HCT116 (cell line): ENCODE results near the gene GPR84. TPM values are rescaled to one million over a fixed set of nuclear protein-coding genes. Genes with fewer than 3 reads are reported as not detected.

Source experiments
- ATAC-seq: fragments of 200-7000 bp; cut with Tn5 transposase; 2 replicates; pipeline ENCODE4 v1.9.1; 2020; ENCODE audit warnings: mild to moderate bottlenecking, moderate library complexity
- BruUV-seq: library from RNA; stranded (reverse); fragments of 400-500 nt; replicated peaks from 2 replicates; lab custom pipeline; 2021; lab: Mats Ljungman, UMichigan
- CTCF ChIA-PET: fragments of 300-600 bp; sonication (Branson Sonifier 250); formaldehyde crosslinking; loops from one replicate; lab custom pipeline; 2021; ENCODE audit warnings: antibody characterized with exemption; lab: Charles Lee
- POLR2A ChIA-PET: fragments of 300-600, 350-600 bp; sonication (Branson Sonifier 250); formaldehyde crosslinking; loops from one replicate; lab custom pipeline; 2021; ENCODE audit warnings: antibody characterized with exemption; lab: Charles Lee
- RAD21 ChIA-PET, 2 experiments: fragments of 300-600 bp; sonication (Branson Sonifier 250); formaldehyde crosslinking; loops; one replicate each; lab custom pipeline; 2023; ENCODE audit warnings: low total read pairs in 2 of 2; ENCODE audit not compliant: uncharacterized antibody in 2 of 2, unreplicated experiment in 2 of 2, low non-redundant PET in 1 of 2; lab: Charles Lee
- DNase-seq: peaks from one replicate; pipeline ENCODE4 v3.0.0-alpha.2; 2010; ENCODE audit warnings: low read depth, low spot score
- H2AFZ ChIP-seq: fragments of 200-600 bp; shearing (Covaris generic), sonication (generic); 2 replicates; pipeline ENCODE4 v1.6.1; 2017; ENCODE audit warnings: low read depth, mixed run types, mixed read lengths, antibody characterized with exemption, low read length; ENCODE audit not compliant: poor library complexity, severe bottlenecking
- H3K27ac ChIP-seq: 2 replicates; pipeline ENCODE4 v1.5.1; 2012; ENCODE audit warnings: low read depth, low read length
- H3K27me3 ChIP-seq: fragments of 200-600 bp; sonication (generic); 2 replicates; pipeline ENCODE4 v1.6.1; 2016; ENCODE audit warnings: mixed run types, low read length, mixed read lengths; ENCODE audit not compliant: insufficient read depth
- H3K36me3 ChIP-seq, 2 experiments: fragments of 200-500 bp in 1 of 2; fragments of 200-600 bp in 1 of 2; sonication (Bioruptor generic) in 1 of 2; sonication (generic) in 1 of 2; 2 replicates each; pipeline versions ENCODE4 v1.5.1 to v1.6.1; 2014 to 2016; ENCODE audit warnings: low read length in 2 of 2, inconsistent platforms in 1 of 2, mixed read lengths in 1 of 2, mixed run types in 1 of 2; ENCODE audit not compliant: insufficient read depth in 2 of 2, control insufficient read depth in 1 of 2
- H3K4me1 ChIP-seq, 2 experiments: fragments of 200-600 bp in 1 of 2; sonication (generic) in 1 of 2; 2 replicates each; pipeline versions ENCODE4 v1.5.1 to v1.6.1; 2012 to 2017; ENCODE audit warnings: low read length in 2 of 2, inconsistent platforms in 1 of 2, mild to moderate bottlenecking in 1 of 2, mixed read lengths in 1 of 2, mixed run types in 1 of 2, moderate library complexity in 1 of 2; ENCODE audit not compliant: insufficient read depth in 2 of 2, control insufficient read depth in 1 of 2
- H3K4me2 ChIP-seq: fragments of 200-600 bp; sonication (generic); 2 replicates; pipeline ENCODE4 v1.6.1; 2017; ENCODE audit warnings: mixed run types, low read length, mixed read lengths
- H3K4me3 ChIP-seq, 2 experiments: fragments of 200-600 bp in 1 of 2; sonication (generic) in 1 of 2; replicated peaks in 1 of 2; 2 replicates each; pipeline ENCODE4 v1.5.1; 2011 to 2016; ENCODE audit warnings: low read length in 2 of 2, control low read depth in 1 of 2, low read depth in 1 of 2, mild to moderate bottlenecking in 1 of 2, mixed read lengths in 1 of 2, mixed run types in 1 of 2
- H3K79me2 ChIP-seq: fragments of 200-600 bp; sonication (generic); 2 replicates; pipeline ENCODE4 v1.6.1; 2017; ENCODE audit warnings: mild to moderate bottlenecking, mixed run types, low read length, moderate library complexity, mixed read lengths; ENCODE audit not compliant: insufficient read depth
- H3K9ac ChIP-seq: fragments of 200-600 bp; sonication (generic); 2 replicates; pipeline ENCODE4 v1.6.1; 2016; ENCODE audit warnings: low read length, mixed read lengths
- H3K9me2 ChIP-seq: fragments of 200-600 bp; sonication (generic), shearing (Covaris generic); 2 replicates; pipeline ENCODE4 v1.6.1; 2017; ENCODE audit warnings: mixed run types, mild to moderate bottlenecking, moderate library complexity; ENCODE audit not compliant: insufficient read depth
- H3K9me3 ChIP-seq, 2 experiments: fragments of 200-500 bp in 1 of 2; fragments of 200-600 bp in 1 of 2; sonication (Bioruptor generic) in 1 of 2; sonication (generic) in 1 of 2; 2 replicates each; pipeline ENCODE4 v1.6.1; 2014 to 2017; ENCODE audit warnings: low read length in 2 of 2, mixed read lengths in 2 of 2, inconsistent platforms in 1 of 2, low read depth in 1 of 2, mild to moderate bottlenecking in 1 of 2, mixed run types in 1 of 2, moderate library complexity in 1 of 2; ENCODE audit not compliant: control insufficient read depth in 1 of 2, insufficient read depth in 1 of 2
- H4K20me1 ChIP-seq: fragments of 200-600 bp; sonication (generic), shearing (Covaris generic); 2 replicates; pipeline ENCODE4 v1.6.1; 2017; ENCODE audit warnings: mixed run types, mild to moderate bottlenecking, moderate library complexity; ENCODE audit not compliant: insufficient read depth
- JUND ChIP-seq: IDR thresholded peaks from 2 replicates; pipeline ENCODE4 v1.6.1; 2012
- POLR2A ChIP-seq: IDR thresholded peaks from 2 replicates; pipeline ENCODE4 v1.7.0; 2011; ENCODE audit warnings: borderline replicate concordance; ENCODE audit not compliant: insufficient read depth, insufficient read length; ENCODE audit errors: extremely low read depth
- YY1 ChIP-seq: IDR thresholded peaks from 2 replicates; pipeline ENCODE4 v1.6.1; 2011; ENCODE audit warnings: low read length, low read depth, moderate library complexity, mild to moderate bottlenecking; ENCODE audit not compliant: insufficient replicate concordance; ENCODE audit errors: extremely low read depth
- intact Hi-C: fragments of 100-400 bp; cut with micrococcal nuclease; formaldehyde crosslinking; loops from 2 replicates; pipeline ENCODE4 v1.10.0; 2022
- total RNA-seq: library from RNA; stranded (reverse); gene quantifications from one replicate; pipeline ENCODE4 v1.2.1, GENCODE V29; 2021; ENCODE audit not compliant: unreplicated experiment
- TF ChIP-seq, protein P1 (sequence below): IDR thresholded peaks from 2 replicates; pipeline ENCODE4 v1.6.1; 2012; ENCODE audit warnings: low read depth
- TF ChIP-seq, protein P2 (sequence below): IDR thresholded peaks from 2 replicates; pipeline ENCODE4 v1.6.1; 2012

Gene GPR84
- total RNA-seq, 1 experiment from 2014 or later = not detected

DNA sequence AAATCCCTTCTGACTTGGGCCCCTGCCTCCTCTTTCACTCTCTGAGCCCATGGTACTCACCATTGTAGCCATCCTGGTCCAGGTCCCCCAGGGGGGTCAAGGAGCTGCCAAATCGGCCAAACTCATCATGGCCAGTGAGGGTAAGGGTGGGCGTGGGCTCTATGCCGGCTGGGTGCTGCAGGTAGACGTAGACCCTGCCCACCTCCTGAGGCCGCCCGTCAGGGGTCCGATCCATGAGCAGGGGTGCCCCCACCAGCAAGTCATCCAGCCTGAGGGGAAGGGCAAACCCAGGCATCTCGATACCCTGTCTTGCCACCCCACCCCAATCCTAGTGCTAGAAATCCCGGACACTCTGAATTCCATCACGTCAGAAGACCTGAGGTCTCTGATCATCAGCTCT, 40.8 kb upstream of the GPR84 start:
- RAD21 ChIA-PET = no interaction called here
- CTCF ChIA-PET = interaction anchor here (0.7 kb wide), 1 partner anchor 9 kb away, joined by 3 read pairs; no protein-coding TSS in a partner anchor
- no TSS peak for BruUV-seq
- H3K27ac ChIP-seq = no peak overlapping the region
- no peak overlapping the region for H3K4me2 ChIP-seq
- intact Hi-C loops = no loop called here
- no peaks in the 10 kb centered on the region for H3K27me3 ChIP-seq
- H3K79me2 ChIP-seq = no peaks in the 10 kb centered on the region
- DNase-seq (no peak), ATAC-seq (no peak)
- H4K20me1 ChIP-seq = no peaks in the 10 kb centered on the region
- no peaks in the 10 kb centered on the region for H3K4me1 ChIP-seq
- peaks cover 47 to 60% of the 10 kb centered on the region in 2 experiments for H3K36me3 ChIP-seq
- H3K4me3 ChIP-seq = no peak overlapping the region
- no peak overlapping the region for H3K9ac ChIP-seq
- no peaks in the 10 kb centered on the region for H3K9me2 ChIP-seq
- POLR2A ChIA-PET = no interaction called here
- TF ChIP-seq JUND (no peak), POLR2A (no peak), YY1 (no peak)
- TF ChIP-seq, protein P1, sequence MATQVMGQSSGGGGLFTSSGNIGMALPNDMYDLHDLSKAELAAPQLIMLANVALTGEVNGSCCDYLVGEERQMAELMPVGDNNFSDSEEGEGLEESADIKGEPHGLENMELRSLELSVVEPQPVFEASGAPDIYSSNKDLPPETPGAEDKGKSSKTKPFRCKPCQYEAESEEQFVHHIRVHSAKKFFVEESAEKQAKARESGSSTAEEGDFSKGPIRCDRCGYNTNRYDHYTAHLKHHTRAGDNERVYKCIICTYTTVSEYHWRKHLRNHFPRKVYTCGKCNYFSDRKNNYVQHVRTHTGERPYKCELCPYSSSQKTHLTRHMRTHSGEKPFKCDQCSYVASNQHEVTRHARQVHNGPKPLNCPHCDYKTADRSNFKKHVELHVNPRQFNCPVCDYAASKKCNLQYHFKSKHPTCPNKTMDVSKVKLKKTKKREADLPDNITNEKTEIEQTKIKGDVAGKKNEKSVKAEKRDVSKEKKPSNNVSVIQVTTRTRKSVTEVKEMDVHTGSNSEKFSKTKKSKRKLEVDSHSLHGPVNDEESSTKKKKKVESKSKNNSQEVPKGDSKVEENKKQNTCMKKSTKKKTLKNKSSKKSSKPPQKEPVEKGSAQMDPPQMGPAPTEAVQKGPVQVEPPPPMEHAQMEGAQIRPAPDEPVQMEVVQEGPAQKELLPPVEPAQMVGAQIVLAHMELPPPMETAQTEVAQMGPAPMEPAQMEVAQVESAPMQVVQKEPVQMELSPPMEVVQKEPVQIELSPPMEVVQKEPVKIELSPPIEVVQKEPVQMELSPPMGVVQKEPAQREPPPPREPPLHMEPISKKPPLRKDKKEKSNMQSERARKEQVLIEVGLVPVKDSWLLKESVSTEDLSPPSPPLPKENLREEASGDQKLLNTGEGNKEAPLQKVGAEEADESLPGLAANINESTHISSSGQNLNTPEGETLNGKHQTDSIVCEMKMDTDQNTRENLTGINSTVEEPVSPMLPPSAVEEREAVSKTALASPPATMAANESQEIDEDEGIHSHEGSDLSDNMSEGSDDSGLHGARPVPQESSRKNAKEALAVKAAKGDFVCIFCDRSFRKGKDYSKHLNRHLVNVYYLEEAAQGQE = no peak
- TF ChIP-seq, protein P2, sequence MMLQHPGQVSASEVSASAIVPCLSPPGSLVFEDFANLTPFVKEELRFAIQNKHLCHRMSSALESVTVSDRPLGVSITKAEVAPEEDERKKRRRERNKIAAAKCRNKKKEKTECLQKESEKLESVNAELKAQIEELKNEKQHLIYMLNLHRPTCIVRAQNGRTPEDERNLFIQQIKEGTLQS = no peak
- H2AFZ ChIP-seq = no peak overlapping the region
- no peaks in the 10 kb centered on the region for H3K9me3 ChIP-seq
